ENCODE results near the gene CADPS2.

Gene CADPS2

DNA sequence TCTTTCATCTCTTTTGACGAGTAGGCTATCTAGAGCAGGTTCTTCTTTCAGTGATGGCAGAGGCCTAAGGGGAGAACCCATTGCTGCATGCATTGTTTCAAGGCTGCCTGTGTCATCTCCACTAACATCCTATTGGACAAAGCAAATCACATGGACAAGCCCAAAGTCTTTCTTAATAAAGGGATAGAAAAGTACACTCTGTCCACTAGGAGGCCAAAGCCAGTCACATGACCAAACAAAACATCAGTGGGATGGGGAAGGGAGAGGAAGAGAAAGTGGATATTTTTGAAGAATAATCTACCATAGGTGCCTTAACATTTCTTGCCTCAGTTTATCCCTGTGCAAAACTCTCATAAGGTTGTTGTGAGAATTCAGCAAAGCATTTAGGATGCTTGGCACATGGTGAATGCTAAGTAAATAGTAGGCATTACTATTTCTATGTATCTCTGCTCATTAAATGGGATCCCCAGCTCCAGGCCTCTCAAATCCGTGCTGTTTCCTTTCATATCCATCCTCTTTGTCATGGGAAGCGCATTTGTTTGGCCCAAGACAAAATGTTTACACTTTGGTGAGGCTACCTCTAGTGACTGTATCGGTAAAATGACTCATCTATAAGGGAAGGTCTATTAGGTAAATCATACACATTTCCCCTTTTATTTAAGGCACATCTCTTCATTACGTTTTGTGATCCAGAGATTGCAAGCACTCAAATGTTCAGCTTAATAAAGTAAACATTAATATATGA is 16.7 kb upstream of the CADPS2 start:
- no peak for DNase-seq
- in situ Hi-C loops (cut with HindIII; ENCODE audit: low pct_ligation_motif_present, low sequenced_read_pairs): no loop called here
- no peak overlapping the region for H3K27ac ChIP-seq
- H3K36me3 ChIP-seq (replicated peaks): no peaks in the 10 kb centered on the region
- H3K4me3 ChIP-seq (ENCODE audit: low read depth, low read length): no peak overlapping the region
- TF ChIP-seq, protein P1, sequence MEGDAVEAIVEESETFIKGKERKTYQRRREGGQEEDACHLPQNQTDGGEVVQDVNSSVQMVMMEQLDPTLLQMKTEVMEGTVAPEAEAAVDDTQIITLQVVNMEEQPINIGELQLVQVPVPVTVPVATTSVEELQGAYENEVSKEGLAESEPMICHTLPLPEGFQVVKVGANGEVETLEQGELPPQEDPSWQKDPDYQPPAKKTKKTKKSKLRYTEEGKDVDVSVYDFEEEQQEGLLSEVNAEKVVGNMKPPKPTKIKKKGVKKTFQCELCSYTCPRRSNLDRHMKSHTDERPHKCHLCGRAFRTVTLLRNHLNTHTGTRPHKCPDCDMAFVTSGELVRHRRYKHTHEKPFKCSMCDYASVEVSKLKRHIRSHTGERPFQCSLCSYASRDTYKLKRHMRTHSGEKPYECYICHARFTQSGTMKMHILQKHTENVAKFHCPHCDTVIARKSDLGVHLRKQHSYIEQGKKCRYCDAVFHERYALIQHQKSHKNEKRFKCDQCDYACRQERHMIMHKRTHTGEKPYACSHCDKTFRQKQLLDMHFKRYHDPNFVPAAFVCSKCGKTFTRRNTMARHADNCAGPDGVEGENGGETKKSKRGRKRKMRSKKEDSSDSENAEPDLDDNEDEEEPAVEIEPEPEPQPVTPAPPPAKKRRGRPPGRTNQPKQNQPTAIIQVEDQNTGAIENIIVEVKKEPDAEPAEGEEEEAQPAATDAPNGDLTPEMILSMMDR (IDR thresholded peaks at IDR 0.05; ENCODE audit: low read depth, low read length, missing control alignments): peak; percentile 24
- no peaks in the 10 kb centered on the region for H3K27me3 ChIP-seq (replicated peaks)

DNA sequence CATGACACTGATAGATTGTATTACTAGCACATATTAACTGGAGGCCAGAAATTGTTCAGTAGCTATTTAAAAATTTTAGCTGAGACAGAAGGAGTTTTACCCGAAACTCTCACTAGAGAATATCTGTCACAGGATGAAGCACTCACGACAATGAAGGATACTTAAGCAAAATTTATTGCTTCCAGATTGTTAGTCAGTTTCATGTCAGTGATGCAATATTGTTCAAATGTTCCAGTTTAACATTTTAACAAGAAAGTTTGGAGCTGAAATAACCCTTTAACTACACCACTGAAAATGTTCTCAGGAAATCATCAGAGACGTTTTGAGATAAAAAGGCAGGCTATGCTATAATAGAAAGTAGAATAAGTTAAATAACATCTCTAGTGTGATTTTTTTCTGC is 15.0 kb upstream of the CADPS2 start:
- no peaks in the 10 kb centered on the region for H3K27me3 ChIP-seq (replicated peaks)
- in situ Hi-C loops (cut with HindIII; ENCODE audit: low pct_ligation_motif_present, low sequenced_read_pairs): no loop called here
- no peak overlapping the region for H3K27ac ChIP-seq
- TF ChIP-seq, protein P1 (IDR thresholded peaks at IDR 0.05; ENCODE audit: low read depth, low read length, missing control alignments): no peak
- H3K36me3 ChIP-seq (replicated peaks): no peaks in the 10 kb centered on the region
- H3K4me3 ChIP-seq (ENCODE audit: low read depth, low read length): no peak overlapping the region
- no peak for DNase-seq

DNA sequence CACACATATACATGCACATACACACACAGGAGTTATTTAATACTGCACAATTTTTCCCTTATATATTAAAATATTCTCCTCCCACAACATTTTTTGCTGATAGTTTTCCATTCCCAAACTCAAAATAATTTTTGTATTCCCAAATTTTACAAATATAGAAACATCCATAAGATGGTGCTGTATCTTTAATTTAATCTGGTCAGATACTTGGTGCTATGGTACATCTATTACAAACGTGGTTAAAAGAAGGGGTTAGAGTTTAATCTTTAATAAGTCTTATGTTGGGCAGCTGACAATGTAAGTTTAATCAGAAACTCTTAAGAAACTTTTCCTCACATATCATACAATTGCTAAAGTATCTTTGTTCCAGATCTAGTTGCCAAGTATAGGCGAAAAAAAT is 10.2 kb upstream of the CADPS2 start:
- DNase-seq: no peak

DNA sequence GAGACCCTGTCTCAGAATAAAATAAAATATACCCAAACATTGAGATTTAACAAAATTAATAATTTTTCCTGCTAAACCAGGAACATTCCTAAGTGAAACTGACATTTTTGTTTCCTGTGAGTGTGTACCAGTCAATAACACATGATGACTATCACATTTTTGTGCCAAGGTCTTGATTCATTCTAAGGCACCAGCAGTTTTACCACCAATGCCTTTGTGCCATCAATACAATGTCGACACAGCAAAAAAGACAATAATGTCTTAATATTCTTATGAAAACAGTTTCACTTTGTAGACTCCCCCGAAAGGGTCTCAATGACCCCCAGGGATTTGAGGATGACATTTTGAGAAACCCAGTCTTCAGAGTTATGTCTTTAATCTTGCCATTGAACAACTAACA is 7.2 kb upstream of the CADPS2 start:
- Histone ChIP-seq H3K36me3 (replicated peaks) (no peaks in the 10 kb centered on the region), H3K4me3 (ENCODE audit: low read depth, low read length) (no peak overlapping the region), H3K27ac (no peak overlapping the region), H3K27me3 (replicated peaks) (no peaks in the 10 kb centered on the region)
- DNase-seq: no peak
- in situ Hi-C loops (cut with HindIII; ENCODE audit: low pct_ligation_motif_present, low sequenced_read_pairs): no loop called here
- TF ChIP-seq, protein P1 (IDR thresholded peaks at IDR 0.05; ENCODE audit: low read depth, low read length, missing control alignments): no peak

More for the DNA sequence above, 10.2 kb upstream of the CADPS2 start:
- Histone ChIP-seq H3K4me3 (ENCODE audit: low read depth, low read length) (no peak overlapping the region), H3K36me3 (replicated peaks) (no peaks in the 10 kb centered on the region), H3K27ac (no peak overlapping the region), H3K27me3 (replicated peaks) (no peaks in the 10 kb centered on the region)
- in situ Hi-C loops (cut with HindIII; ENCODE audit: low pct_ligation_motif_present, low sequenced_read_pairs): no loop called here
- TF ChIP-seq, protein P1 (IDR thresholded peaks at IDR 0.05; ENCODE audit: low read depth, low read length, missing control alignments): no peak

DNA sequence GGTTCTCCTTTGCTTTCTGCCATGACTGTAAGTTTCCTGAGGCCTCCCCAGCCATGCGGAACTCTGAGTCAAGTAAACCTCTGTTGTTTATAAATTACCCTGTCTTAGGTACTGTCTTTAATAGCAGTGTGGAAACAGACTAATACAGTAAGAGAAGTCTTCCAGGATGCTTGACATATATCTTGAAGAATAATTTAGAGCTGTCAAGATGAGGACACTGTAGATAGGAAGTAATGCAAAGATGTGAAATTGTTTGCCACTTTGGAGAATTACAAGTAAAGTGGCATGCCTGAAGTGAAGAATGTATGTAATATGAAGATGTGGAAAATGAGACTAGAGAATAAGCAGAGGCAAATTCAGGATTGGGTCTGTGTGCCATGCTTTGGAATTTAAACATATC is 2.9 kb upstream of the CADPS2 start:
- H3K36me3 ChIP-seq (replicated peaks): no peaks in the 10 kb centered on the region
- H3K27me3 ChIP-seq (replicated peaks): no peaks in the 10 kb centered on the region
- in situ Hi-C loops (cut with HindIII; ENCODE audit: low pct_ligation_motif_present, low sequenced_read_pairs): no loop called here
- no peak for DNase-seq
- H3K4me3 ChIP-seq (ENCODE audit: low read depth, low read length): no peak overlapping the region
- no peak overlapping the region for H3K27ac ChIP-seq
- TF ChIP-seq, protein P1 (IDR thresholded peaks at IDR 0.05; ENCODE audit: low read depth, low read length, missing control alignments): no peak

DNA sequence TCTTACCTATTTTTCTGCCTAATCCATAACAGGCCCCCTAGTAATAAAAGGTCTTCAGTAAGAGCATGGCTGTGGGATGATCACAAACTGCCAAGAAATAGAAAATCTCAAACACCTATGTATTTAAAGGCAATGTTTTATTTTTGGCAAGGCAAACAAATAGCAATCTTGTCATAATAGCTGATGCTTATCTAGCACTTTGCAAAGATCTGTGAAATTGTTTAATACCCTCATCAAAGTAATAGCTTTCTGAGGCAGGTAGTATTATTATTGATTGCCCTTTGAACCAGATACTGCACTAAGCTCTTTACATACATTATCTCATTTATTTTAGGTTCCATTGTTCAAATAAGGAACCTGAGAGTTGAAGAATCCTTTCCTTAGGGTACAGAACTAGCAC is 1.6 kb upstream of the CADPS2 start:
- TF ChIP-seq, protein P1 (IDR thresholded peaks at IDR 0.05; ENCODE audit: low read depth, low read length, missing control alignments): no peak
- Histone ChIP-seq H3K27me3 (replicated peaks) (no peaks in the 10 kb centered on the region), H3K36me3 (replicated peaks) (no peaks in the 10 kb centered on the region), H3K27ac (no peak overlapping the region), H3K4me3 (ENCODE audit: low read depth, low read length) (no peak overlapping the region)
- DNase-seq: no peak
- in situ Hi-C loops (cut with HindIII; ENCODE audit: low pct_ligation_motif_present, low sequenced_read_pairs): no loop called here

Data from brain microvascular endothelial cell (primary cell).